Right kidney (tissue), 9 donors: ENCODE results near the gene ATG101.
A peak's percentile ranks its signal among the peaks of the same experiment; 100 is the strongest.

Source experiments
- DNase-seq: peaks from one replicate; pipeline ENCODE4 v3.0.0-alpha.2; 2016
- long read RNA-seq, 8 donors: transcript quantifications; one replicate each; lab custom pipeline, GENCODE V29; 2026

Gene ATG101
- long read RNA-seq, donor 1, transcript ATG101-201 (4 exons, 1,439 nt), result major isoform, 21 of 23 reads
- long read RNA-seq, donor 1, partial matches to known transcripts, result 0 of 23 reads
- long read RNA-seq, donor 1, other reads (novel, unspliced or antisense), result 0 of 23 reads
- long read RNA-seq, donor 2, transcript ATG101-201 (4 exons, 1,439 nt), result major isoform, 13 of 13 reads
- long read RNA-seq, donor 2, partial matches to known transcripts, result 0 of 13 reads
- long read RNA-seq, donor 2, other reads (novel, unspliced or antisense), result 0 of 13 reads
- long read RNA-seq, donor 3, partial matches to known transcripts, result 0 of 2 reads
- long read RNA-seq, donor 3, other reads (novel, unspliced or antisense), result 0 of 2 reads
- long read RNA-seq, donor 4, transcript ATG101-201 (4 exons, 1,439 nt), result major isoform, 11 of 26 reads
- long read RNA-seq, donor 4, partial matches to known transcripts, result 13 of 26 reads
- long read RNA-seq, donor 4, other reads (novel, unspliced or antisense), result 0 of 26 reads
- long read RNA-seq, donor 5, transcript ATG101-201 (4 exons, 1,439 nt), result major isoform, 19 of 29 reads
- long read RNA-seq, donor 5, partial matches to known transcripts, result 8 of 29 reads
- long read RNA-seq, donor 5, other reads (novel, unspliced or antisense), result 0 of 29 reads
- long read RNA-seq, donor 6, transcript ATG101-201 (4 exons, 1,439 nt), result major isoform, 15 of 17 reads
- long read RNA-seq, donor 6, partial matches to known transcripts, result 0 of 17 reads
- long read RNA-seq, donor 6, other reads (novel, unspliced or antisense), result 0 of 17 reads
- long read RNA-seq, donor 7, transcript ATG101-201 (4 exons, 1,439 nt), result major isoform, 12 of 25 reads
- long read RNA-seq, donor 7, partial matches to known transcripts, result 10 of 25 reads
- long read RNA-seq, donor 7, other reads (novel, unspliced or antisense), result 0 of 25 reads
- long read RNA-seq, donor 8, transcript ATG101-201 (4 exons, 1,439 nt), result major isoform, 14 of 17 reads
- long read RNA-seq, donor 8, partial matches to known transcripts, result 0 of 17 reads
- long read RNA-seq, donor 8, other reads (novel, unspliced or antisense), result 0 of 17 reads

GRCh38 chr12:52069327-52070184, at the start of gene ATG101:
Gene ATG101 (plus strand): TSS chr12:52069978. CDS start chr12:52073651, 3,673 bp downstream.
- peak; percentile 100 for DNase-seq

GRCh38 chr12:52020539-52021336, 49.0 kb upstream of the ATG101 start:
- peak; percentile 67 for DNase-seq

DNA sequence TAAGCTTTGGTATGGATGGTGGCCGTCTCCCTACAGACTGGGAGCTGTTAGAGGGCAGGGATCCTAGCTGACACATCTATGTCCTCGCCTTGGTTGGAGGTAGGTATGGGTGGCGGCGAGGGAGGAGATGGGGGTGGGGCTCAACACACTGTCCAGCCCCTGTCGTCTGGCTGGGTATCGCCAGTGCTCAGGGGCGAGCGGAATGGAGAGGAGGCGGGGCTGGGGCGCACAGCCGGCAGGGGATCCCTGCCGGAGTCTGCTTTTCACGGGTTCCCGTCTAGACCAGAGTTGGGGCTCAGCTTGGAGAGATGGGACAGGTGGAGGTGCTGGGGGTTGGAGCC, 47.0 kb upstream of the ATG101 start:
- DNase-seq, result peak; percentile 71

DNA sequence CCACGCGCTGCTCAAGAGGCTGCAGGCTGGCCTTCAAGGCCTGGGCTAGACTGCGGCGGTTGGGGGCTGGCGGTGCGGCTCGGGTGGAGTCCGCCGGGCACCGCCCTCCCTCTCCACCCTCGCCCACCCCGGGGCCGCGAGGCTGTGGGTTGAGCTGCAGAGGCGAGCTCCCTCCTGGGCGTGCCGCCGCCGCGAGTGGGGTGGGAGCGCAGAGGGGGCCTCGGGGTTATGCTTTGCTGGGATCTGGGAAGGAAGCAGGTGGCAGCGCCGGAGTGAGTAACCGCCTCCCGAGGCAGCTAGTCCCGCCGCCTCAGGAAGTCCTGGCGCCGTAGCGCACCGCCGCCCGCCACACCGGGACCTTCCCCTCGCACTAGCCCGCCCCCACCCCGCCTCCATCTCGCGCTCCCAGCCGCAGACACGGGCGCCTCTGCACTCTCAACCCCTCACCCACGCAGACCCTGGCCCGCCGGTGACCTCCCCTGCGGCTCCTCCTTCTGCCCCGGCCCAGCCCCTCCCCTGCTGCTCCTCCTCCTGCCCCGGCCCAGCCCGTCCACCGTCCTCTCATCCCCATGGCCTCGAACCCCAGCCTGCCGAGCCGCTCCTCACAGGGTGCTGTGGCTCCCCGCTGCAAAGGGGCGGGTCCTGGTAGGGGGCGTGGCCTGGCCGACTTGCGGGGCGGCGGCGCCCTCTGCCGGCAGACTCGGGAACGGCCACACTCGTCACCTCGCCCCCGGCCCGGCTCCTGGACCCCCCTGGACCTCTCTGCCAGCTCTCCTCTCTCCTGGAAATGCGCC, 46.4 kb upstream of the ATG101 start:
- peak; percentile 86 for DNase-seq

DNA sequence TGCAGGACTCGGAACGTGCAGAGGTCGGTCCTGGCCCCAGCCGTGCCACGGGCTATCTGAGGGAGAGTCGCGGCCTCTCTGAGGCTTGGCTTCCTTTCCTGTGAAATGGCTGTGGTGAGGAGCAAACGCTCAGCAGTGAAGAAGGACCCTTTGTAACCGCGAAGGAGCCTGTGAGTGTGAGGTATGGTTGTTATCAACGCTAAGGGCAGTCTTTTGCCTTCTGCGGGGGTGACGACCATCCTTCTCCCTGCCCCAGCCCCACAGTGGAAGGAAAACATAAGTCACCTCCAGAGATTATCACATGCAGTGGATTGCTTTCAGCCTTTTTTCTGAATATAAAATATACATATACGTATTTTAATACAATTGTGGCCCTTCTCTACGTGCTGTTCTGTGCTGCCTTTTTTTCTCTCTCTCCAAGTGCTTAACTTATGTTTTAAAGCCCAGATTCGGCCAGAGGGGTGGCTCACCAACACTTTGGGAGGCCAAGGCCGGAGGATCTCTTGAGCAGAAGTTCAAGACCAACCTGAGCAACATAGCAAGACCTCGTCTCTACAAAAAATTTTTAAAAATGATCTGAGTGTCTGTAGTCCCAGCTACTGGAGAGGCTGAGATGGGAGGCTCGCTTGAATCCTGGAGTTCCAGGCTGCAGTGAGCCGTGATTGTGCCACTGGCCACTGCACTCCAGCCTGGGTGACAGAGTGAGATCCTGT, 45.6 kb upstream of the ATG101 start:
- DNase-seq, result no peak

DNA sequence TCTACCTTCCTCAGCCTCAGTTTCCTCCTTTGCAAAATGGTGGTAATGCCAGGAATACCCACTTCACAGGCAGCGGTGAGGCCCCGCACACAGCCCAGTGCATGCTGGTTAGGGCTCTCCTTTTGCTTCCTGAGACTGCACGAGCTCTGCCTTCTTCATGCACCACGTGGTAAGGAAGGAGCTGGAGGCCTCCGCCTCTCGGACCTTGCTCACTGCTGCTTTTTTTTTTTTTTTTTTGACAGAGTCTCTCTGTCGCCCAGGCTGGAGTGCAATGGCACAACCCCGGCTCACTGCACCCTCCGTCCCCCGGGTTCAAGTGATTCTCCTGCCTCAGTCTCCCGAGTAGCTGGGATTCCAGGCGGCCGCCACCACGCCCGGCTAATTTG, 44.9 kb upstream of the ATG101 start:
- DNase-seq, result peak; percentile 31

GRCh38 chr12:52026263-52026662, 43.5 kb upstream of the ATG101 start:
- DNase-seq, result no peak

DNA sequence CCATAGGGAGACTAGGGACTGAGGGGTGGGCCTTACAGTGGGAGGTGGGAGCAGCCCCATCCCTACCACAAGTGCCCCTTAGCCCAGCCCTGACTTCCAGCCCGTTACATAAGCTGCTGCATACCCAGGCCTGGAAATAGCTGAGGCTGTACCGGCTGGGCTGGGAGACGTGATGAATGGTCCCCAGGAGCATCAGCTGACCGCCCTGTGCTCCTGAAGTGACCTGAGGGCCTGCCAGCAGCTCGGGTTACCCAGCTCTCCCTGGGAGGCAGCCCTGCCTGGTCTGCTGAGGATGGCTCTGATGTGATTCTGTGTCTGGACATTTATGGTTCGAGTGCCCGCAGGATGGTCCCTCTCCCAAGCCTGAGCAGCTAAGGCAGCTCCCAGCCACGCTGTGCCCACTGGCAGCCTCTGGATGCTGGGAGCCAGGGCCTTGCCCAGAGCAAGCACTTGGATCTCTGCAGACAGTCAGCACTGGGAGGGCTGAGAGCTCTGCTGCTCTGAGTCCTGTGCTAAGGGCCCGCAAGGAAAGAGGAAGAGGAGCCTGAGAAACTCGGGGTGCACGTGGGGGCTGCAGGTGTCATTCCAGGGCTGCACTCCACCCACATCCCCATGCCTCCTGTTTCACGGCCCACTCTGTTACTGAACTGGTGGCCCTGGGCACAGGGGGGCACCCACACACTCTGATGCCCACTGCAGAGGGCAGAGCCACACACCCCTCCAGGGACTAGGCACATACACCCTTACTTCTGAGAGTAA, 42.5 kb upstream of the ATG101 start:
- no peak for DNase-seq

DNA sequence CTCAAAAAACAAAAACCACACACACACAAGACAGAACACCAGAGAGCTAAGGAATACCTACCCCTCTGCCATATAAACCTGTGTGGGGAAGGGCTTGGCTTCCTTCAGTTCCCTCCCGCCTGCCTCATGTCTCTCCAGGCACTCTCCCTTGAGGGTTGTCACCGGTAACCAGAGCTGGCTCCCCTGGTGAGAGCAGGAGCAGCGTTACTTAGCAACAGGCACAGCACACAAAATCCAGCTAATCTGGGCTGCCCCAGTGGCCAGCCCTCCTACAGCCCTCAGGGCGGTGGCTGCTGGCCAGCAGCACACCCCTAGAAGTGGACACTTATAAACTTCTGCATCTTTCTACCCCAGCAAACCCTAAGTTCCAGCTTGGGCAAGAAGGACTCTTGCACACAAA, 40.1 kb upstream of the ATG101 start:
- peak; percentile 50 for DNase-seq

DNA sequence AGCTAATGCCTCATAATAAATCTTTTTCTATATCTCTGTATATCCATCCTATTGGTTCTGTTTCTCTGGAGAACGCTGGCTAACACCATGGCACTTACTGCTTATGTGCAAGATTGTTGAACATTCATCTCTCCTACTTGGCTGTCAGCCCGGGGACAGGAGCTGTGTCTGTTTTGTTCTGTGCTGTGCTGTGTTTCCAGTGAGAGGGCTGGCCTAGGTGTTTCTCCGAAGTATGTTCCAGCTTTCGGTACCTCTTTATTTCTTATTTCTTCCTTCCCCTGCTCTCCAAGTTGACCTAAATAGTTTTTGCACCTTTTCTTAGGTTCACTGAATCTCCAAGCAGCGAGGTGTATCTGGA, 37.4 kb upstream of the ATG101 start:
- no peak for DNase-seq

DNA sequence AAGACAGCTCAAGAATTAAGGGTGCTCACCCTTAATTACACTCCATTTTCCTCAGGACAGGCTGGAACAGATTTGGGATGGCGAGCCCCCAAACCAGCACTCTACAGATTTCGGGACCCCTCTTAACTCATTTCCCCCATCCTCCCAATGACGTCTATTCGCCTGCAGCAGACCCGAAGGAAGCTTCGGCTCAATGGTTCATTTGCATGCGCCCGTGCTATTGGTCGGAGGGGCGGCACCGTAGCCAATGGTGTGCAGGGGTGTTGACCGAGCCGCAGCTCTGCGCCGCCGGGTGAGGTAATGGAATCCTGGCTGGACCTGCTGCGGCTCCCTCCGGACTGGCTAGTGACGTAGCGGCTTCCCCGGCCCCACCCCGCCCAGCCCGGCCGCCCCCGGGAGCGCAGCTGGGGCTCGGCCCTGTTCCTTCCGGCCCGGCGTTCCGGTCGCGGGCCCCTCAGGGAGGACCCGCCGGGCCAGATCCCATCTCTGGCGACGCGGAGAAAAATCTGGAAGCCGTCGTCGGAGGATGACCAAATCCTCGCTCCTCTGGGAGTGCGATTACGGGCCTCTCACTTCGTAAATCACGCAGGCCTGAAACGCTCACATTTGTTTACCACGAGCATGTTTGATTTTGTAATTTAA, 36.9 kb upstream of the ATG101 start:
- peak; percentile 81 for DNase-seq

DNA sequence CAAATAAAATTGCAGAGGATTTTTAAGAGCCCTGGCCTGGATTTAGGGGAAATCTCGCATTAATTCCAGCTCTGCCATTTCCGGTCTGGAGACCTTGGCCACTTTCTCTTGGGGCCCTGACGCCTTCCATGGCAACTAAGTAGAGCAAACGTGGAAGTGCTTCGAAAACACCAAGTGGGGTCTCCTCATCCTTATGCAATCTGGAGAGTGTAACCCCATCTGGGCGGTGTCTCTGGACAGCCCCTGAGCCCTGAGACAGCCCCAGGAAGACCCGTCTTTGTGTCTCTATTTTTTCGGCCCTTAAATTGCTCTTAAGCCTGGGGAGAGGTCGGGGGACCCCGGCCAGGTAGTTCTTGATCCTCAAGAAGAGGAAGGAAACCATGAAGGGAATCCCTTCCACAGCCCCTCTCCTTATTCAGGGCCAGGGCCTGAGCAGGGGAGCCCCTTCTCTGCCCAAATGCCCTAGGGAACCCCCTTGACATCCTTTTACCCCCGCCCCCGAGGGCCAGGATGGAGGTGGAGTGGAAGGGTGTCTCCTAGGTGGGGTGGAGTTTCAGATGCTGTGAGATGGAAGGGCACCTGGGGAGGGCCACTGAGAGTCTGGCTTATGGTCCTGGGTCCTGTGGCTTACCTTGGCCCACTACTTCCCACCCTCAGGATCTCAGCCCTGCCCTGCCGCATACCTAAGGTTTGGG, 36.2 kb upstream of the ATG101 start:
- DNase-seq, result peak; percentile 50

- no peak for DNase-seq
These were observed 34.6 kb upstream of the ATG101 start for GRCh38 chr12:52035190-52035589.

DNA sequence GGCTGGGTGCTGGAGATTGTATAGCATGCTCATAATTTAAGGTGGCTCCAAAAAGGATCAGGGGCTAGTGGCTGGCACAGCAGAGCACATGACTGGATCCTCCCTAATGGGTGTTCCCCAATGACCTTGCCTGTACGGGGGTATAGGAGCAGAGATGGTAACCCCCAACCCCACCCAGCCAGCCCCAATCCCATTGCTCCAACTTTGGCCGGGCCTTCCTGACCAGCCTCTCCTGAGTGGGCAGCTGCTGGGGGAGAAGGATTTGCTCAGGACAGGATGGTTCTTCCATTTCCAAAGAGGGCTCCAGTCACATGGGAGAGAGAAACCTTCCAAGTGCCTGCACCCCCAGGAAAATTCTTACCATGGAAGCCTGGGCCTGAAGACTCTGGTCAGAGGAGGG, 33.9 kb upstream of the ATG101 start:
- no peak for DNase-seq

DNA sequence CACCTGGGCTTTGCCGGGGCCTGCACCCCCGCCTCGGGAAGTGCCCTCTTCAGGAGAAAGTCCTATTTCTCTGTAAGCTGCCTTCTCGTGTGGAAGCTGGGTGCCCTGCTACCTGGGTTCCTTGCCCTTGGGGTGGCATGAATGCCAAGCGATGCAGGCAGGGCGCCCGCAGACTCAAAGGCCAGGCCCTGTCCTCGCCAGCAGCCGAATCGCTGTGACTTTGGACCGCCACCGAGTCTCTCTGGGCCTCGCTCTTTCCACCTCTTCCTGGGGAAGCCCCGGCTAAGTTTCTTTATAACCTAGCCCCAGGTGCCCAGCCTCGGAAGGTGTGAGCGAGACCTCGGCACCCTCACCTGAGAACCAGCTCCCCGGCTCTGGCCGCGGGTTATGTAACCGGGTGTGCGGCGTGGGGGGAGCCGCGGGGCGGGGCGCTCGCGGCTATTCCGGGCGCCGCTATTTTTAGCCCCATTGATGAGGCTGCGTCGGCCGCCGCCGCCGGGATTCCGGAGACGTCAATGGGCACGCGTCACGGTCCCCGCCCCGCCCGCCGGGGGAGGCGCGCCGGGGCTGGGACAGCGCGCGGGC, 33.1 kb upstream of the ATG101 start:
- peak; percentile 72 for DNase-seq

DNA sequence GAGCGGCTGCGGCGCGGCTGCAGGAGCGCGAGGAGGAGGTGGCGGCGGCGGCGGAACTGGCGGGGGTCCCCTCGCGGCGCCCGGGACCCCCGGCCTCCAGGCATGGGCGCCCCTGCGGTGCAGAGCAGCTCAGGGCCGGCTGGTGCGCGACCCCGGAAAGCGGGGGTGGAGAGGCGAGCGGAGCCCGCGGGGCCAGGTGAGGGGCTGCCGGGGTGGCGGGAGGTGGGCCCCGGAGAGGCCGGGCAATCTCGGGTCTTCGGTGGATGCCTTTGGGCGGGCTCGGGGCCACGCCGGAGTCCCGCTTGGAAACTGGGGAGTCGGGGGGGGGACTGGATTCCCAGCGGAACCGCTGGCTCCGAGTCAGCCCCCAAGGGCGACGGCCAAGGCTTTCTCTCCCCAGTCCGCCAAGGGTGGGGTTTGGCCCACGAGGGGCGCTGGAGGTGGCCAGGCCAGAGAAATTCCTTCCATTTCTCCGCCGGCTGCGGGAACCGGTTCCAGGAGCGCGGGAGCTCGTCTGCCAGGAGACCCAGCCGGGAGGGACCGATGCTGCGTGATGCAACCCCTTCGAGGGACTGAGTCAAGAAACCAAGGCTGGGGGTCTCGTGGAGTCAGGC, 32.4 kb upstream of the ATG101 start:
- peak; percentile 71 for DNase-seq

GRCh38 chr12:52038447-52038846, 31.3 kb upstream of the ATG101 start:
- DNase-seq, result no peak
